RPMI8226 (cell line): ENCODE results near the gene PHF24.
"Not testable (repeated sequence)": the region's sequence is repeated elsewhere in the genome, so short reads cannot be mapped to it uniquely, and the experiment has no call there.

Experiments
- DNase-seq: peaks from one replicate; pipeline ENCODE4 v3.0.0-alpha.2; 2015

The PHF24 gene

DNA sequence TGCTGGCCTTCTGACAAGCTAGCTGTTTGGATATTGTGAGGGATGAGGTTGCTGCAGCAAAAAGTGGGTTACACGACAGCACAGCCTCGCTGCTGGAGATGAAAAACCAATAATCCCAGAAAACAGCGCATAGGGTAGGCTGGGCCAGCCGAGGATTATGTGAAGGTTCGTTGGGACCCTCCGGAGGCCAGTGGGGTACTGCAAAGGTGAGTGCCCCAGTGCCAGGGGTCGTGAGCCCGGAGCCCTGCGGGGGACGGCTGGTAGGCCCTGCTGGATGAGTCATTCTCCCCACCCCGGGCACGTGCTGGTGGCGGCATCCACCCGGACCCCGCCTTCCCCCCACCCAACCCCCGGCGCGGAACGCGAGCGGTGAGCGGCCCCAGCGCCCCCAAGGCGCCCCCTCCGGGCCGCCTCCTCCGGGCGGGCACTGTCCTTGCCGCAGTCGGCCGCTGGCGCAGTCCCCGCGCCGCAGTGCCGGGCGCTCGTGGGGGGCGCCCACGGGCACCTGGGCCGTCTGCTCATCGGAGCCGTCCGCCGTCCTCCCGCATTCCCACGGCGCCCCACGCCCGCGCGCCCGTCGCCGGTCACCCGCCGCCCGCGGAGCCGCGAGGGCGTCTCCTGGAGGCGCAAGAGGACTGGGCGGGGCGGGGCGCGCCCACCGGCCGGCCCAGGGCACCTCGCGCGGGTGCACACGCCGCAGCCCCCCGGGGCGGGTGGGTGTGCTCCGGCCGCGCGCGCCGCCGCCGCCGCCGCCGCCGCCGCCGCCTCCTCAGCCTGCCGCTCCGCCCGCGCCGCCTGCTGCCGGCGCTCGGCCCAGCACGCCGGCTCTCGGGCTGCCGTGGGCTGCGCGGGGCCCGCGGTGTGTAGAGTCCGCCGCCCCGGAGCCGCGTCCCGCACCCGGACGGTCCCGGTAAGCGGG, at the start of gene PHF24:
PHF24 (plus strand) TSS at position 794 of the 919 bp plus-strand sequence. CDS start 13,014 bp downstream, outside the sequence.
- peak; percentile 12 for DNase-seq

DNA sequence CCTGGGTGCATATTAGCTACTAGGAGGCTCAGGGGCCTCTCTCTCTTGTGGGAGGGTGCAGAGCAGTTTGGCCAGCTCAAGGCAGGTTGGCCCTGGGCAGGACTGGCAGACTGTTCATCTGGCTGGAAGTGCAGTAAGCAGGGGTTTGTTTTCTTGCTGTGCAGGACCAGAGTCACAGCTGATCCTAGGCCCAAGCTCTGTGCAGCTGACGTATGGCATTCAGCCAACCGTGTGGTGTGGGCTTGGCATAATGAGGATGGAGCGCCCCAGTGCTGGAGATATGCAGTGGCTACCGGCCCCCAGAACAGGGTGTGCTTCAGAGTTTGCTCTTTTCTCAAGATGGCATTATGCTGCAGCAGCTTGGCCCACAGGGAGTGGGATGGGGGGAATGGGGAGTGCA, 31.0 kb upstream of the PHF24 start:
- no peak for DNase-seq

DNA sequence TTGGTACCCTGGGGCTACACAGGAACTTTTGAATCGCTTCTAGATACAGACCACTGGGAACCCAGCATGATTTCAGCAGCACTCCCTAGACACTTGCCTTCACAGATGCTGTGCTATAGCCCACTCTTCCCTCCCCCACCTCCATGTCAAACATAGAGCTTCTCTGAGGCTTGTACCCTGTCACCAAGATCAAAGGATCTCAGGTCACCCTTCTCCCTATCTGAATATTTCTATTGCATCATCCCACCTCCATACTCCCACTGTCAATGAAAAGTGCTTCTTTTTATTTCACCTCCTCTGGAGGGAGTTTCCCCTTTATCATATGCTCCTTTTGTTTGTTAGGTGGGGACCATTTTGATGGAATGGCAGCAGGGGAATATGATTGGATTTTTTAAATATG, 29.2 kb upstream of the PHF24 start:
- no peak for DNase-seq

DNA sequence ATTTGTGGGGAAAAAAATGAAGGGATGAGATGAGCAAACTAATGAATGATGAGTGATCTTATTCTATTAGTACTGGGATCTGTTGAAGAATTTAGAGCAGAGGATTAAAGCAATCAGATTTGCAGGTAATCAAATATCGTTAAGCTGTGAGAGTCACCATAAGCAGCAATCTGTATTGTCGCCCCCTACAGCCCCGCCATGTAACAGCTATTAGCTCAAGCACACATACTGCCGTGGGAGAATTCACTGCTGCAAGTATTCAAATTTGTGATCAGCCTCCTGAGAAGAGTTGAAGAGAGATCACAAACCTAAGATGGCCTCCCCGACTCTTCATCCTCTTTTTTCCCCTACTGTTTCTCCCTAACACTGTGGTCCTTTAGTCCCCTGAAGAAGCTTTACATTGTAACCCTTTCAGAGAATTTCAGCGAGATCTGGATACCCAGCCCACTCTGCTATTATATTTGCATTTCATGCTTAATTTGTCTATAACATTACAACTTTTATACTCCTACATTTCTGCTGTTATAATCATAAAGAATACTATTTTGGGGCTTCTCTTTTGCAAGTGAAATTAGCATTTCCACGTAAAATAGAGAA, 28.5 kb upstream of the PHF24 start:
- DNase-seq = peak; percentile 40

DNA sequence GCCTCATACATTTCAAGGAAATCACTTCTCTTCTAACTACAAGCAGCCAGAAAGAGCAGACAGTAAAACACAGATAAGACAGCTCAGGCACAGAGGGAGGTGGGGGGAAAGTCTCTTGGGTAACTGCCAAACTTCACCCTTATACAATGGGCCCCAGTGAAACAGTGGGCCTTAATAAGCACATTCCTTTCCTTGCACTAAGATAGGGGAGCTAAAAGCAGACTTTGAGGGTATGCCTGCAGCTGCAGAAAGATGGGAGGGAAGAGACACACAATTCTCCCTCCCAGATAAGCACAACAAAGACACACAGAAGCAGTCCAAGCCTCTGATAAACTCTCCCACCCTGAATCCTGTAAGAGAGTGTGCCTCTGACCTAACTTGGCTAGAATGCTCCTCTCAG, 18.1 kb upstream of the PHF24 start:
- not testable (repeated sequence) for DNase-seq

DNA sequence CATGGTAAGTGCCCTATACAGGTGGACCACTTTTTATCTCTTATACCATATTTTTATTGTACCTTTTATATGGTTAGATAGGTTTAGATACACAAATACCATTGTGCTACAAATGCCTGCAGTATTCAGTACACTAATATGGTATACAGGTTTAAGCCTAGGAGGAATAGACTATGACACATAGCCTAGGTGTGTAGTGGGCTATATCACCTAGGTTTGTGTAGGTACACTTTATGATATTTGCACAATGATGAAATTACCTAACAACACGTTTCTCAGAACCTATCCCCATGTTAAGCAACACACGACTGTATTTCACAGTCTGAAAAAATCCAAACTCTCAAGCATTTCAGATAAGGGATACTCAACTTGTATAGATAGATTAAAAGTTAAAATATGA, 9.6 kb upstream of the PHF24 start:
- DNase-seq = no peak

DNA sequence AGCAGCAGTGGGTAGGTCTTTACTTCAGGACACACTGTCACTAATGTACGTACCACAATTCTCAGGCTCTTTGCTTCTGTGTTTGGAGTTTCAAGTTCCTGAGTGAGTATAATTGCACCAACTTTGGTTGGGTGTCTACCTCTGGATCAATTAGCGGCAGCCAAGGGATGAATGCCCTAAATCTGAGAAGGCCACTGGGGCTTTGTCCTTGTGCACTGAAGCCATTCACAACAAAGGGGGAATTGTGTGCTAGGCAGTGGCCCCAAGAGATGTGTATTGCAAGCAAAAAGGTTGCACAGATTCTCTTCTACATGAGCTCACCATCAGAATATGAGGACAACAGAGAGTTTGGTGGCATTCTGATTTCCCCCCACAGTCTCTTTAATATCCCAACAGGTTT, 3.9 kb upstream of the PHF24 start:
- DNase-seq = no peak

DNA sequence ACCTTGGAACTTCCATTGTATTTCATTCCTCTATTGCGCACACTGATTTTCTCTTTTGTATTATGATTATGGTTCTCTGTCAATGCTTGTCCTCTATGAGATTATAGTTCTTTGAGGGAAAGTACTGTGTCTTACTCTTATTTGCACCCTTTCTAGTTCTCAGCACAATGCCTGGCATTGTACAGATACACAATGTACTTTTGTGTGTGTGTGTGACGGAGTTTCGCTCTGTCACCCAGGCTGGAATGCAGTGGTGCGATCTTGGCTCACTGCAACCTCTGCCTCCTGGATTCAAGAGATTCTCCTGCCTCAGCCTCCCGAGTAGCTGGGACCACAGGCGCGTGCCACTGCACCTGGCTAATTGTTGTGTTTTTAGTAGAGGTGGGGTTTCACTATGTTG, 2.0 kb upstream of the PHF24 start:
- not testable (repeated sequence) for DNase-seq

DNA sequence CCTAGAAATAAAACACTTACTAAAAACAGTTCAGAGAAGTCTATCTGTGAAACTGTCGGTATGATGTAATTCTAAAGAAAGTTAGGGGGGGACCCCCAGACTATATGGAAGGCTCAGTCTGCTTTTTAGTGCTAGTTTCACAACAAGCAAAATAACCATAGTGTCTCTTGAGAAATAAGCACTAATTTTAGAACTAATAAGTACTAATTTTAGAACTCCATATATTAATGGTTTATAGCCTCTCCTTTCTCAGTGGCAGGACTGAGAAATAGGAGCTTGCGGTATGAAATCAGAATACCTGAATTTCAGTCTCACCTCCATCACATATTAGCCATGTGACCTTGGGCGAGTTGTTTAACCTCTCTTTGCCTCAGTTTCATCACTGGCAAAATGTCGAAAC, 1.4 kb upstream of the PHF24 start:
- DNase-seq = no peak

DNA sequence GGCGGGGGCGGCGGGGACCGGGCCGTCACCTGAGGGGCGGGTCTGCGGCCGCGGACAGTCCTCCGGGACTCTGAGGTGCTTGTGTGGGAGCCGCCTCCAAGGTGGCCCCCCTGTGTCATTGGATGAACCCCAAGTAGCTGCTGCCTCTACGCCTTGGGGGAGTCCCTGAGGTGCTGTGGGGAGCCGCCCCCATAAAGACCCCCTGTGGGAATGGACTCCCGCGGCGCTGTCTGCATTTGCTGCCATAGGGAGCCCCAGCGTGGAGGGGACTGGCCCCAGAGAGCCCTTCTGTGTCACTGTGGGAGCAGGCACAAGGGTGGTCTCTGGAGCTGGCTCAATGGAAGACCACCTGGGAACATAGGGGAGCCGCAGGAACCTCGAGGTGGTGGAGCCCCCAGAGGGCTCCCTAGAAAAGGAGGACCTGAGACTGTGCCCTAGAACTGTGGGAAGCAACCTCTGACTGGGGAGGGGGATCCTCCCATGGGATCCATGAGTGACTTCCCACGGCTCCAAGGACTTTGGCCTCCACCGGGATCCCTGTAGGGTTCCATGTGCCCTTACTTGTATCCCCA, 412 bp downstream of the PHF24 start:
- no peak for DNase-seq

DNA sequence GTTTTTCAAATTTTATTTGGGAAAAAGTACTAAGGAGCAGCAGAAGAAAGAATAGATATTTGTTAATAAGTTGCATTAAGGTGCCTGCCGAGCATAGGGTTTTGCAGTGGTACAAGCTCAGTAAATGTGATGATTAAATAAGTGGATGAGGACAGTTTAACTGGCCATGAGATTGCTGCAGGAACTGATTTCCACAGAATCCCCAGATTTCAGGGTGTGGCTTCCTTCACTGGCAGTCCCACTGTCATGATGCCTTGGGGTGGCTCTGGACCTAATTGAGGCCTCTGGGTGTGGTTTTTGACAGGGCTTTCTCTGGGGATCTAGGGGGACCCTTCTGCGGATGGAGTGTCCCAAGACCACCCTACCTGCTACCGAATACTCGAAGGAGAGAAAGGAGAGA, 1.4 kb downstream of the PHF24 start:
- DNase-seq = no peak

DNA sequence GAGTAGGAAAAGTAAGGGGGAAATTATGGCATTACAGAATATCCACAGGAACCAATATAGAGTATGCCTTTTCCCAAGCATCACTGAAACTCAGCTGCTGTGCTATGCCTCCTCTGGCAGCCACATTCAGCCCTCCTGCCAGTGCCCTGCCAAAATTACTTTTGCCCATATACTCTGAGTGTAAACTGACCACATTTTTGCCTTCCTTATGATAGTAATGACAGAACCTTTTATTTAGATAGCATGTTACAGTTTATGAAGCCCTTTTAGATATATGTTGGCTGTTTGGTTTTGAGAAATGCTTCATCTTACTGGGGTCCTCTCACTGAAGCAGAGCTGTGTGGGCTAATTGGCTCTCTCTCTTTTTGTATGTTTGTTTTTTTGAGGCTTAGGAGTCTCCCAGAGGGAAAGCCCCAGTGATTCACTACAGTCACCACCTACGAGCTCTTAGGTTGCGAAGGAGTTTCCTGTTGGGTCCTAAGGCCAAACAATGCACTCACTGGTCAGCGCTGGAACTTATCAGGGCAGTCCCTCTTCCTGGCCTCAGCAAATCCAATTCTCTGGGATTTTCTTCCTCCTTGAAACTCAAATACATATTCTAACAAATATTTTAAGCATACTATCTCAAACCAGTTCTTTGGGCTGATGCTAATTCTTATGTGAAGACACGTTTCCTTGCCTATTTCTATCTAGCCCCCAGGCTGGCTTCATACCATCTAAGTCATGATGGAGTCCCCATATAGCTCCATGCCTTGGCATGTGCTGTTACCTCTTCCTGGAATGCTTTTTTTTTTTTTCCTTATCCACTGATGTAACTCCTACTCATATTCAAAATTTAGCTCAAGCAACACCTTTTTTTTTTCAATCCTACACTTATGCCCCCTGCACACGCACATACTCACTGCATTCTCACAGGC, 3.7 kb downstream of the PHF24 start:
- no peak for DNase-seq

DNA sequence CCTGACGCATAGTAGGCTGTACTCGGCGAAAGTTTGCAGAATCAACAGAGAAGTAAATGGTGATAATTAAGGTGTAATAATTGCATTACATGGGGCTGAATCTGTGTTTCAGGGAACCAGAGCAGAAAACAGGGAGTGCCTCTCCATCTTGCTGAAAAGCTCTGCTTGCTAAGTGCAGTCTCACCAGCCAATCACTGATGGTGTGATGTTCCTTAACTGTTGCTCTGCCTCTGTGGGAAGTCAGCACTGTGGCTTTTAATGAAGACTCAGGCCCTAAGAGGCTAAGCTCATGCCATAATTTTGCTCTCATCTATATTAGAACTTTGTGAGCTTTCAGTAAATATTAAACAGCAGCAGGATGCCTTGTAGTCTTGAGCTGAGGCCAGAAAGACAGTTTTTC, 4.5 kb downstream of the PHF24 start:
- DNase-seq = no peak

DNA sequence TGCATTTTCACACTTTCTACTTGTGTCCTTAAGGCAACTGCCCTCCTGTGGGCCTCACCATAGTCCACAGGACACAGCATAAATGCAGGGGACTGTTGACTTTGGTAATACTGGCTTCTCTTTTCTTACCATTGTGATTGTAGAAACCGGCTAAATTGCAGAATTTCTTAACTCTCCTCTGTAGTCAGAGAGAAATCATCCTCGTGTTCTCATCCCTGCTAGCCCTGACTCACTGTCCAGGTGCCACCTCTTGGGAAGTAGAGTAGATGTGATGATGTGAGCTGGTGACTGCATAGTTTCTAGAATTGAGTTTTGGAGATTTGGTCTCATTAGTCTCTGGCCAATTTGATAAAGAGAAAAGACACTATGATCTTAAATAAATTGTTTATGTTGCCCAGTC, 5.5 kb downstream of the PHF24 start:
- DNase-seq = no peak

DNA sequence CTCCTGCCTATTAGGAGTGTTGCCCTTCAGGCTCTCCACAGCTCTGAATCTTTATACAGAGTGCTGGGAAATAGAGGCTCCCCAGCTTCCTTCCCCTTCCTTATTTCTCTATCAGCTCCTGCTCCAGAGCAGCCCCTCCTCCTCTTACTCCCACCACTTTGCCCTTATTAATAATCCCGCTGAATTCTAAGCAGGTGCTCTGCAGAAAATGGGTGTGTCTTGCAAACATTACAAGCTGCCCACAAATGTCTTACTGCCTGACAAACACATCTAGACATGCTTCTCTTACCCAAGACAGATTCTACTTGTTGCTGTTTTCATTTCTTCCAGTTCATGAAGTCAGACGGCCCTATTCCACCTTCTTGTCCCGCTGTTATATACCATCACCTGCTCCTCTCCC, 6.4 kb downstream of the PHF24 start:
- no peak for DNase-seq

DNA sequence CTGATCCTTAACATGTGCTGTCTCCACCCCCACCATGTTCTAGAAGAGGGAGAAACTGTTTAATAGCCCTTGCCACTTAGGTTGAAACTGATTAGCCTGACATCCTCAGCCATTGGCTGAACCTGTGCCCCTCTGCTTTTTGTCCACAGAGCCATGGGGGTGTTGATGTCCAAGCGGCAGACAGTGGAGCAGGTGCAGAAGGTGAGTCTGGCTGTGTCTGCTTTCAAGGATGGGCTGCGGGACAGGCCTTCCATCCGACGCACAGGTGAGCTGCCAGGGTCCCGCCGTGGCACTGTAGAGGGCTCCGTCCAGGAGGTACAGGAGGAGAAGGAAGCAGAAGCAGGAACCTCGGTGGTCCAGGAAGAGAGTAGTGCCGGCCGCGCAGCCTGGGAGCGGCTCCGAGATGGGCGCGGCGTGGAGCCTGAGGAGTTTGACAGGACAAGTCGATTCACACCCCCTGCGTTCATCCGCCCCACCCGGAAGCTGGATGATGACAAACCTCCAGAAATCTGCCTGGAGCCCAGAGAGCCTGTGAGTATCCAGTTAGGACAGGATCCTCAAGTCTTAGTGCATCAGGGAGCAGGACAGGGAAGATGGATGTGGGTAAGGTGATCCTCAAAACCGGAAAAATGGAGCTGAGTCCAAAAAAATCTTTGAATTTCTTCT, 13.2 kb downstream of the PHF24 start:
- no peak for DNase-seq

DNA sequence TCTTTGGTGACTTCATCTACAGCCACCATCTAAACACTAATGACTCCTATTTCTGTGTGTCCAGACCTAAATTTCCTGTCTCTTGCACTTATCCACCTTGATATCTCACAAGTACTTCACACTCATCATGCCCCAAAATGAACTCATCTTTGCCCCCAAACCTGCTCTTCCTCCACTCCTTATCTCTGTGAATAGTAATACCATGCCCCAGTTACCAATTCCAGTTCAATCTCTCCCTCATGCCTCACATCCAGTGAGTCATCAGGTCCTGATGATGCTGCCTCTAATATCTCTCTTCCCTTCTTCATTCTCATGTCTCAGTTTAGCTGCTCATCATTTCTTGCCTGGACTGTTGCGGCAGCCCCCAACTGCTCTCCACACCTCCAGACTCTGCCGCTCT, 16.6 kb downstream of the PHF24 start:
- DNase-seq = no peak

DNA sequence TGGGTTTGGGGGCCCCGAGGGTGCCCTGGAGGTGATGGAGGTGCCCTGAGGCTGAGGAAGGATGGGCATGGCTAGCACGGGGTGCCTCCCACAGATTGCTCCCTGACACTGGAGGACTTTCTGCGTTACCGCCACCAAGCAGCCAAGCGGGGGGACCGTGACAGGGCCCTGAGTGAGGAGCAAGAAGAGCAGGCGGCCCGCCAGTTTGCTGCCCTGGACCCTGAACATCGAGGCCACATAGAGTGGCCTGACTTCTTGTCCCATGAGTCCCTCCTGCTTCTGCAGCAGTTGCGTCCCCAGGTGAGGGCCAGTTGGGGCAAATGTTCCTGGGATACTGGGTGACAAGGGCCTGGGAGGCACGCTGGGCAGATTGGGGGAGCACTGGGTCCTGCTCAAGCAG, 18.4 kb downstream of the PHF24 start:
- no peak for DNase-seq

DNA sequence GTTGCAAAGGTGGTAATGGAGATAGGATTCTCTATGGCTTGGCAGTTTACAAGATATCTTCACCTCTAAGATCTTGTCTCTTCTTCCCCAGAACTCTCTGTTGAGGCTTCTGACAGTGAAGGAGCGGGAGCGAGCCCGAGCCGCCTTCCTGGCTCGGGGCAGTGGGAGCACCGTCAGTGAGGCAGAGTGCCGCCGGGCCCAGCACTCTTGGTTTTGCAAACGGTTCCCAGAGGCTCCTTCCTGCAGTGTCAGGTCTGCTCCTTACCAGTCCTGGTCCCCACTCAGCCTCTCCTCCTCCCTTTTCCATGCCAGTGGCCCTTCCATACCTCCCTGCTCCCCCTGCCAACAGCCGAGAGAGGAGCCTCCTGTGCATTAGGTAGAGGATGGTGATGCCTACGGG, 18.9 kb downstream of the PHF24 start:
- no peak for DNase-seq

DNA sequence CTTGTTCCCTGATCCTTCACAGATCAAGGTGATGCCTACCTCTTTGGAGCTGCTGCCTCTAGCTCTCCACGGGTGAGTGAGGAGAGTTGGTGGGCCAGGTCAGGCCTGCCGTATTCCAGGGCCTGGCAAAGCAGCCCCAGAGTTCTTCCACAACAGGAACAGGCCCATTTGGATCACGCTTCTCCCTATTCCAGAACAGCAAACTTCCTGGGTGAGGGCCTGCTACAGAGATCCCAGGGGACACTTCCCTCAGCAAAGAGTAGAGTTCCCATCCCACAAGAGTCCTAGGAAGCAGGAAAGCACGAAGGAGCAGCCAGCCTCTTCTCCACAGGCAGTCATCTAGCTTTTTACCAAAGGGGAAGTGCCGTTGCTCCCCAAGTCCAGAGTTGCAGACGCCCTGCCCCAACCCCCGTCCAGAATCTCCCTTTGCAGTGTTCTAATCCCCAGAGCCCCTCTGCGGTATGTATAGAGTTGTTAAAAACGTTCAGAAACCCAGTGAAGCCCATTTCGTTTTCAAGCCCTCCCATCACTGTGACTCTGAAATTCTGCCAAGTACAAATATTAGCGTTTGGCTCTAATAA, 22.2 kb downstream of the PHF24 start:
- DNase-seq = no peak

DNA sequence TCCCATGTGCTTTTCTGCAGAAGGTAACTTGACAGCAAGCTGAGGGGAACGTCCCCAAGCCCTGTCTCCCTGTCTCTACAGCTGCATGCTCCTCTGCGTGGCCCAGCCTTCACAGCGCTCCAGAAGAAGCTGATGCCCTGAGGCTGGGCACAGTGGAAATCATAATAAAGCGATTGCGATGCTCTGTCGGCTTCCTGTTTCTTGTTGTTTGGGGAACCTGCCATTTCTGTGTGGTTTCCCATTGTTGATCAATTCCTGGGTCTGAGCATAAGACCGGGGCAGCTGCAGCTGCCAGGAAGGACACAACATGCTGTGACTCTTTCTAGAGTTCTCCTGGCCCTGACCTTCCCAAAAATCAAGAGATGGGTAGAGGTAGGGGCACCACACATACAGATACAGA, 24.3 kb downstream of the PHF24 start:
- DNase-seq = no peak

DNA sequence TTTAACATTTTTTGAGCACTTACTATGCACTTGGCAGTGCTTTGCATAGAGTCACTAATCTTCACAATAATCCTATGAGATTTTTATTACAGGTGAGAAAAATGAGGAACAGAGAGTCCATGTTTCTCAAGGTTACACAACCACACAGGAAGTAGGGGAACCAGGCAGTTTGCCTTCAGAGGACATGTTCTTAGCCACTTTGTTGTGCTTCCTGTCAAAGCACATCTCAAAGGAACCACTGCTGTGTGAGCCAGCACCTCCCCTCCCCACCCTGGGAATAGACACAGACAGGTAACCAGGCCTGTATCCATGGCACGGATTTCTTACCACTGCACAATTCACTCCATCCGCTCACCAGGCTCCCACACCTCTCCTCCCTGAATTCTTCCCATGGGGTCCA, 25.1 kb downstream of the PHF24 start:
- DNase-seq = peak; percentile 69
